Fibroblast of peridontal ligament (primary cell): ENCODE data around the gene PPP1CA.

Source experiments
- DNase-seq: peaks from one replicate; pipeline ENCODE4 v3.0.0-alpha.2; 2010; ENCODE audit errors: extremely low read depth

PPP1CA gene

GRCh38 chr11:67369801-67370284, 31.8 kb downstream of the PPP1CA start:
- DNase-seq, result no peak

- DNase-seq, result no peak
Observed at GRCh38 chr11:67369275-67369674, 32.4 kb downstream of the PPP1CA start.

GRCh38 chr11:67368621-67369020, 33.0 kb downstream of the PPP1CA start:
- no peak for DNase-seq

GRCh38 chr11:67367761-67368227, 33.9 kb downstream of the PPP1CA start:
- no peak for DNase-seq

GRCh38 chr11:67366961-67367760, 34.5 kb downstream of the PPP1CA start:
- DNase-seq, result no peak

GRCh38 chr11:67366546-67366945, 35.1 kb downstream of the PPP1CA start:
- no peak for DNase-seq

- no peak for DNase-seq
Observed at GRCh38 chr11:67365736-67366444, 35.8 kb downstream of the PPP1CA start.

- no peak for DNase-seq
Observed at GRCh38 chr11:67364783-67365722, 36.6 kb downstream of the PPP1CA start.

- no peak for DNase-seq
Observed at GRCh38 chr11:67364169-67364568, 37.5 kb downstream of the PPP1CA start.

- DNase-seq, result peak; percentile 24
Observed at GRCh38 chr11:67357831-67358670, 43.6 kb downstream of the PPP1CA start.

GRCh38 chr11:67356864-67357561, 44.6 kb downstream of the PPP1CA start:
- peak; percentile 80 for DNase-seq

GRCh38 chr11:67356387-67356863, 45.2 kb downstream of the PPP1CA start:
- no peak for DNase-seq

GRCh38 chr11:67355794-67356386, 45.8 kb downstream of the PPP1CA start:
- no peak for DNase-seq

- DNase-seq, result no peak
Observed at GRCh38 chr11:67355023-67355793, 46.5 kb downstream of the PPP1CA start.

- peak; percentile 87 for DNase-seq
Observed at GRCh38 chr11:67354075-67355022, 47.3 kb downstream of the PPP1CA start.

GRCh38 chr11:67353317-67354074, 48.2 kb downstream of the PPP1CA start, which contains the start of gene POLD4:
TSS of gene POLD4 (minus strand) at chr11:67353546. CDS start at chr11:67353399, 147 bp downstream.
- DNase-seq, result peak; percentile 84
